GM10248 (cell line): ENCODE data around the gene CMIP.

Experiments used
- CTCF ChIA-PET: fragments of 300-600 bp; sonication (Branson Sonifier 250); formaldehyde crosslinking; extraction: SDS; loops from one replicate; lab custom pipeline; 2021; ENCODE audit warnings: antibody characterized with exemption; lab: Yijun Ruan, JAX
- POLR2A ChIA-PET: fragments of 350-650 bp; sonication (Branson Sonifier 250); formaldehyde crosslinking; extraction: SDS; loops from one replicate; lab custom pipeline; 2020; ENCODE audit warnings: antibody characterized with exemption; lab: Yijun Ruan, JAX
- DNase-seq: peaks from one replicate; pipeline ENCODE4 v3.0.0; 2012; ENCODE audit errors: extremely low spot score
- CTCF ChIP-seq: IDR thresholded peaks from 2 replicates; pipeline ENCODE4 v1.5.1; 2012; ENCODE audit warnings: mild to moderate bottlenecking, low read depth; ENCODE audit errors: extremely low read depth, missing control alignments, control extremely low read depth

The CMIP gene

DNA sequence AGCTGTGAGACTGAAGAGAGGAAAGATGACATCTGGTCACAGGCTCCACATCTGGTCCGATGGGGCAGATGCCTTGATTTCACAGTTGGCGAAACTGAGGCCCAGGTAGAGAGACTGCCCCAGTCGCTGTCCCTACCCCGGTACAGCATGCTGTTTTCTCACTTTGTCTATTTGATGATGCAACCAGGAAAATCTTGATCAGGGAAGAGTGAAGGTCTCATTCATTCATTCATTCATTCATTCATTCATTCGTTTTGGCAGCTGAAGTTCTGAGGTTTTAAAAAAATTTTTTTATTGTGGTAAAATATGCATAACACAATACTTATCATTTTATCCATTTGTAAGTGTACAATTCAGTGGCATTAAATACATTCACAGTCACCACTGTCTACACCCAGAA, 19.7 kb downstream of the CMIP start:
- ChIA-PET POLR2A (no interaction called here), CTCF (interaction anchor here (1.3 to 1.5 kb wide), 2 partner anchors 14 to 17 kb away, joined by 4 to 5 read pairs; no protein-coding TSS in a partner anchor)
- TF ChIP-seq CTCF, result no peak
- DNase-seq, result no peak

DNA sequence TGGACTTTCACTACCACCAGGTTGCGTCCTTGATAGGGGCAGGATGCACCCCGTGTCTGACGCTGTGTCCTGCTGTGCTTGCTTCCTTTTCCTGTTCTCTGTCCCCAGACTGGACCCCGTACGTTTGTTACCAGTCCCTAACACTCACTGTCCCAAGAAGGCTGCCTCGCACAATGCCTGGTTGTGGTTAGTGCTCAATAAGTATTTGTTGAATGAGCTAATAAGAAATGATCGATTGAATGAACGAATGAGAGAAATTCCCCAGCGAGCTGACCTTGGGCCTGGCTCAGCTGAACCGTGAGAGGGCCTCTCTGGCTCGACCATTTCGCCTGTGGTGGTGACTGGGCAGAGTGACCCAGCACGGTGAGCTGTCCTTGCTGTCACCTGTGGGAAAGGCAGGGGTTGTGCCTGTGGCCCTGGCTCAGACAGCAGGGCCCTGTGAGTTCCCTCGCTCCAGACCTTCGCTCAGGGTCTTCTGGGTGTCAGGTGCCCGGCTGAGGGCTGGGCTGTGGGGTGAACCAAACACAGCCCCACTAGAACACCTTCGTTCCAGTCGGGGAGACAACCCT, 20.9 kb downstream of the CMIP start:
- ChIA-PET POLR2A (no interaction called here), CTCF (no interaction called here)
- DNase-seq, result no peak
- TF ChIP-seq CTCF, result no peak

DNA sequence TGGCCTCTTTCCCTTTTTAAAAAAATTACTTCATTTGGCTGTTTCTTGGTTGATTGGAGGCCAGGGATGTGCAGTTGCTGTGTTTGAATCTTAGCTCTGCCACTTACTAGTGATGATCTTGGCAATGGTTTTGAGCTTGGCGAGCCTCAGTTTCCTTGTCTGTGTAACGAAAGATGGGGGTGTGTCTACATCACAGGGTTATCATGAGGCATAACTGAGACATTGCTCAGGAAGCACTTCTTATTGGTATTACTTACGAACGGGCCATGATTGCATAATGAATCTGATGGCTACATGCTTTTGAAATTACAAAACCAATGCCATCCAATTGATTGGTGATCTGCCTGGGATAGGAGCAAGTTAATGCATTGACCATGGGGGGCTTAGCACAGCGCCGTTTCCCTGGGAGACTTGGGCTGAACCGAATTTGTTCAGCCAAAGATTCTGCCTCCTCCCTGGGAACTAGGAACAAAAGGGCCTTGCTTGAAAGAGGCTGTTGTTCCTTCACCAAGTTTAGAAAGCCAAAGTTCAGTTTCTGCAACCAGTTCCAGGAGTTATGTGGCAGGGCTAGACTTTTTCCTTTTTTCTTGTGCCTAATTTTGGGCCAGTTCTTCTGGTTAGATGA, 21.9 kb downstream of the CMIP start:
- ChIA-PET POLR2A (no interaction called here), CTCF (no interaction called here)
- DNase-seq, result no peak
- no peak for TF ChIP-seq CTCF

- CTCF ChIA-PET, result no interaction called here
- no peak for TF ChIP-seq CTCF
- POLR2A ChIA-PET, result no interaction called here
- DNase-seq, result no peak
These were observed 22.5 kb downstream of the CMIP start for GRCh38 chr16:81467072-81467471.

DNA sequence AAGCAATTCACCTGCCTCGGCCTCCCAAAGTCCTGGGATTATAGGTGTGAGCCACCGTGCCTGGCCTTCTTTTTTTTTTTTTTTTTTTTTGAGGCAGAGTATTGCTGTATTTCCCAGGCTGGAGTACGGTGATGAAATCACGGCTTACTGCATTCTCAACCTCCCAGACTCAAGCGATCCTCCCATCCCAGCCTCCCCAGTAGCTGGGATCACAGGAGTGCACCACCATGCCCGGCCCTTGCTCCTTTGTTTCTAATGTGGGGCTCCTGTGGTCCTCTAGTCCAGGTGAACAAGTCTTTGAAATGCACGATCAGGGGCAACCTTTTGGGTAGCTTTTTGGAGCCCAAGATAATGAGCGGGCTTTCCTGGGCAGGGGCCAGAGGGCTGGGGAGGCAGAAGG, 23.2 kb downstream of the CMIP start:
- ChIA-PET CTCF (no interaction called here), POLR2A (interaction anchor here (0.7 kb wide), 1 partner anchor 232 kb away, joined by 8 read pairs; no protein-coding TSS in a partner anchor)

More for the DNA sequence above, 23.2 kb downstream of the CMIP start:
- DNase-seq, result no peak
- TF ChIP-seq CTCF, result no peak
